ENCODE results near the gene MAGI1. TPM values are rescaled to one million over a fixed set of nuclear protein-coding genes. Genes with fewer than 3 reads are reported as not detected.

MAGI1 gene
- total RNA-seq, 1 donor = 13.0 TPM

DNA sequence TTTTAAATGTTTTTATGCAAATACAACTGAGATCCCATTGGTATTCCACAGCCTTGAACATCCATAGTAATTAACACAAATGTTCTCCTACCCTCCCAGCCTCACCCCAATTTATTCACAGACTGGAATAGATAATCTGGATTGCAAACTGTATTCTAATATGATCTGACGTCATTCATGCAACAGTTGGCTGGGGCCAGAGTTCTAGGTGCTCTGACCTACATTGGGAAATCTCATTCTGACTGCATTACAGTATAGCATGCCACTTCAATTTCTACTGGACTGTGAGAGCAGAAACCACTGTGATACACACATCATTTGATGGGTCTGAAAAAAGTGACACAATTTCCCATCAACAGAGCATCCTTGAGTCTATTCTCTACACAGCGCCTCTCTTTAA is 403.1 kb downstream of the MAGI1 start:
- DNase-seq (ENCODE audit: low read depth) = no peak
- no peak overlapping the region for H3K4me3 ChIP-seq (ENCODE audit: low read depth, low read length)
- TF ChIP-seq, protein P1, sequence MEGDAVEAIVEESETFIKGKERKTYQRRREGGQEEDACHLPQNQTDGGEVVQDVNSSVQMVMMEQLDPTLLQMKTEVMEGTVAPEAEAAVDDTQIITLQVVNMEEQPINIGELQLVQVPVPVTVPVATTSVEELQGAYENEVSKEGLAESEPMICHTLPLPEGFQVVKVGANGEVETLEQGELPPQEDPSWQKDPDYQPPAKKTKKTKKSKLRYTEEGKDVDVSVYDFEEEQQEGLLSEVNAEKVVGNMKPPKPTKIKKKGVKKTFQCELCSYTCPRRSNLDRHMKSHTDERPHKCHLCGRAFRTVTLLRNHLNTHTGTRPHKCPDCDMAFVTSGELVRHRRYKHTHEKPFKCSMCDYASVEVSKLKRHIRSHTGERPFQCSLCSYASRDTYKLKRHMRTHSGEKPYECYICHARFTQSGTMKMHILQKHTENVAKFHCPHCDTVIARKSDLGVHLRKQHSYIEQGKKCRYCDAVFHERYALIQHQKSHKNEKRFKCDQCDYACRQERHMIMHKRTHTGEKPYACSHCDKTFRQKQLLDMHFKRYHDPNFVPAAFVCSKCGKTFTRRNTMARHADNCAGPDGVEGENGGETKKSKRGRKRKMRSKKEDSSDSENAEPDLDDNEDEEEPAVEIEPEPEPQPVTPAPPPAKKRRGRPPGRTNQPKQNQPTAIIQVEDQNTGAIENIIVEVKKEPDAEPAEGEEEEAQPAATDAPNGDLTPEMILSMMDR (IDR thresholded peaks at IDR 0.05; ENCODE audit: insufficient read depth, low read length) = no peak

DNA sequence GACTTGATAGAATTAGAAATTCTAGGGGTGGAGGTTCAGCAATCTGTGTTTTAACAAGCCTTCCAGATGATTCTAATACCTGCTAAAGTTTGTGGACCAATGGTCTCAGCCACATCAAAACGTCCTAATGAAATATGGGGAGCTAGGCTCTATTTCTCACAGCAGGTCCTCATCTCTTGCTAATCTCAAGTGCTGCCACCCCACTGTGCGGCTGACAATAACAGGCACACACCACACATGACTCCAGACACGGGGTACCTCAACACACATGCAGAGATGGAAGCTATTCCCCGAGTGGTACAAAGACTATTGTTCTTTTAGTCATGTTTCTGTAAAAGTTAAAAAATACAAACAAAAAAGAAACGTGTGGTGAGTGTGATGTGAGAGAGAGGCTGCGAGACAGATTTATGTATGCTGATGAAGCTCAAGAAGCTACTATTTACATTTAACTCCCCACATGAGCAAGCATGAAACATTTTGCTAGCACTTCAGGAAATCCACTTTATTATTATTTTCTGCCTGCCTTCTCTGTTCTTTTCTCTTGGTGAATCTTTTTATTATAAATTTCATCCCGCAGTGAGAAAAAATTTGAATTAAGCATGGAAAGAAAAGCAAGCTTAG is 405.6 kb downstream of the MAGI1 start:
- no peak for DNase-seq (ENCODE audit: low read depth)
- TF ChIP-seq, protein P1 (IDR thresholded peaks at IDR 0.05; ENCODE audit: insufficient read depth, low read length) = no peak
- no peak overlapping the region for H3K4me3 ChIP-seq (ENCODE audit: low read depth, low read length)

DNA sequence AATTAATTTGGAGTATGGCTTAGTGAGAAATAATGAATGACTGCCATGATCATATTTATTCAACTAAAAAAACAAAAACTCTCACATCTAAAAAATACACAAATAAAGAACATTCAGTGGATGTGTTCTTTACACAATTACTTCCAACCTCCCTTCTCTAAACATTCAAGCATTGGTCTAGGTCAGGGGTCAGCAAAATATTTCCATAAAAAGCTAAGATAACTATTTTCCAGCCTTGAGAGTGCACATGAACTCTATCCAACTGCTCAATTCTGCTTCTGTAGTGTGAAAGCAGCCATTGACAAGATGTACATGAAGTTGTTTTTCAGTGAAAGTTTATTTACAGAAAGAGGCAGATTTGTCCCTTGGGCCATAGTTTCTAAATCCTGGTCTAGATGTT is 406.3 kb downstream of the MAGI1 start:
- no peak for DNase-seq (ENCODE audit: low read depth)
- no peak overlapping the region for H3K4me3 ChIP-seq (ENCODE audit: low read depth, low read length)
- TF ChIP-seq, protein P1 (IDR thresholded peaks at IDR 0.05; ENCODE audit: insufficient read depth, low read length) = no peak

DNA sequence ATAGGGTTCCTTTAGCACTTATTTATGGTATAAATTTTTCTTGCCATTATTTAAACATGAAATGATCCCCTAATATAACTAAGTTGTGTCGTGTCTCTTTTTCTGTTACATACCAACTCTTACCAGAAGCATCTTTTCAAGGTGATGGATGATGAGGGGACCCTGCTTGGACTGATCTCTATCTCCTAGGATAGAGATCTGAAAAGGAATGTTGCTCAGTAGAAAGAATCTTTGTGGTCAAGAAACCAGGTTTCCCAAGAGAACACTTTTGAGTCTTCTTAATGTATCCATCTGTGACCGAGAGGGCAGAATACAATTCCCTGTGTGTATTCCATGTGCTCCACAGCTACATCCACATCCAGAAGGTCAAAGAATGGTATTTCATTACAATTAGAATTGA is 409.7 kb downstream of the MAGI1 start:
- H3K4me3 ChIP-seq (ENCODE audit: low read depth, low read length) = no peak overlapping the region
- DNase-seq (ENCODE audit: low read depth) = no peak
- TF ChIP-seq, protein P1 (IDR thresholded peaks at IDR 0.05; ENCODE audit: insufficient read depth, low read length) = no peak

DNA sequence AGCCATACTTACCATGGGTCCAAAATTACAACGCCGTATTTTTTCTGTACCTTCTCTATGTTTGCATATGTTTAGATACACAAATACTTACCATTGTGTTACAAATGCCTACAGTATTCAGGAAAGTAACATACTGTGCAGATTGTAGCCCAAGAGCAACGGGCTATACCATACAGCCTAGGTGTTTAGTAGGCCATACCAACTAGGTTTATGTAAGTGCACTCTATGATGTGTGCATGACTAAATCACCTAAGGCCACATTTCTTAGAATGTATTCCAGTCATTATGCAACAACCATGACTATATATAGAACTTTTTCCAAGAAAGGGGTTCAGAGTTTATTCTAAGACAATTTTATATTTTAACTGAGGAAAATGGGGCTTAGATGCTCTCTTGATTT is 411.7 kb downstream of the MAGI1 start:
- TF ChIP-seq, protein P1 (IDR thresholded peaks at IDR 0.05; ENCODE audit: insufficient read depth, low read length) = no peak
- no peak for DNase-seq (ENCODE audit: low read depth)
- H3K4me3 ChIP-seq (ENCODE audit: low read depth, low read length) = no peak overlapping the region

DNA sequence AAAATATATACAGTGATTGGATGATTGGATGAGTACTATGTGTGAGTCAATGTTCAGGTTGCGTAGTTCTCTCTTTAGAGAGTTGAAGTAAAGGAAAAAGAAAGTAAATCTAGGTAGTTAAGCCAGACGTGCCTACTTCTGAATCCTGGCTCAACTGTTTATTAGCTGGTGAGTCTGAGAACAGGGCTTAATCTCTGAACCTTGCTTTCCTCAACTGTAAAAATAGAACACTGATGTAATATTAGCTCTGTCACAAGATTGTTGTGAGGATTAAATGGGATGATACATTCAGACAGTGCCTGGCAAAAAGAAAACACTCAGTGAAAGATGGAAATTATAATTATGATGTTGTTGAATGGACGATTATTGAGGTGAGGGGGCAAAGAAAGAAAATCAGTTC is 413.4 kb downstream of the MAGI1 start:
- DNase-seq (ENCODE audit: low read depth) = no peak
- no peak overlapping the region for H3K4me3 ChIP-seq (ENCODE audit: low read depth, low read length)
- TF ChIP-seq, protein P1 (IDR thresholded peaks at IDR 0.05; ENCODE audit: insufficient read depth, low read length) = no peak

DNA sequence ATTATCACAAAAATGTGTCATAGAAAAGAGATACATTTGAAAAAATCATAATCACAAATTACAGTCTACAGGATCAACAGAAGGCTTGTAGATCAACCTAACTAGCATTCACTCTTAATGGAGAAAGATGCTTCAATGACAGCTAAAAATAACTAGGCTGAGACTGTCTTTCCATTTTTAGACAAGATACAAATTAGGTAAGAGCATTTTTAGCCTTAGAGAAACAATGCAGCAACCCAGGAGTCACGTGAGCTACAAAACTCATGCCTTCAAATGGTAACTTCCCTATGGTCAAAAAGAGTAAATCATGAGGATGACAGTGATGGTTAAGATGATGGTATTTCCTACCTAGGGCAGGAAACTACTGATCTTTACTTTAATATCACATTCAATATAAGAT is 415.4 kb downstream of the MAGI1 start:
- TF ChIP-seq, protein P1 (IDR thresholded peaks at IDR 0.05; ENCODE audit: insufficient read depth, low read length) = no peak
- no peak overlapping the region for H3K4me3 ChIP-seq (ENCODE audit: low read depth, low read length)
- DNase-seq (ENCODE audit: low read depth) = no peak
